Trophoblast cell (in vitro differentiated cells and primary cell): ENCODE data around the gene FKBP15.
A peak's percentile ranks its signal among the peaks of the same experiment; 100 is the strongest.

Source experiments
- DNase-seq, 2 donors: peaks; one replicate each; pipeline ENCODE4 v3.0.0-alpha.2; 2016
- H2AFZ ChIP-seq: 2 replicates; pipeline ENCODE4 v1.6.1; 2013; ENCODE audit warnings: low read length, moderate library complexity, mild to moderate bottlenecking; ENCODE audit not compliant: insufficient read depth, poor library complexity
- H2AK5ac ChIP-seq: 2 replicates; pipeline ENCODE4 v1.6.1; 2013; ENCODE audit warnings: mild to moderate bottlenecking, low read length
- H2BK120ac ChIP-seq: 2 replicates; pipeline ENCODE4 v1.6.1; 2013; ENCODE audit warnings: low read length, mild to moderate bottlenecking, moderate library complexity; ENCODE audit not compliant: insufficient read depth, poor library complexity
- H2BK12ac ChIP-seq: 2 replicates; pipeline ENCODE4 v1.6.1; 2013; ENCODE audit warnings: mild to moderate bottlenecking, low read length, moderate library complexity
- H2BK5ac ChIP-seq: 2 replicates; pipeline ENCODE4 v1.6.1; 2013; ENCODE audit warnings: low read length, low read depth, moderate library complexity, mild to moderate bottlenecking; ENCODE audit not compliant: poor library complexity
- H3K14ac ChIP-seq: 2 replicates; pipeline ENCODE4 v1.6.1; 2013; ENCODE audit warnings: mild to moderate bottlenecking, low read length
- H3K18ac ChIP-seq: 2 replicates; pipeline ENCODE4 v1.6.1; 2013; ENCODE audit warnings: mild to moderate bottlenecking, low read length
- H3K23ac ChIP-seq: 2 replicates; pipeline ENCODE4 v1.6.1; 2013; ENCODE audit warnings: low read length
- H3K27ac ChIP-seq: 2 replicates; pipeline ENCODE4 v1.5.1; 2013; ENCODE audit warnings: low read depth, mild to moderate bottlenecking, inconsistent platforms, low read length, moderate library complexity
- H3K27me3 ChIP-seq: 2 replicates; pipeline ENCODE4 v1.6.1; 2013; ENCODE audit warnings: inconsistent platforms, mild to moderate bottlenecking, low read length, moderate library complexity; ENCODE audit not compliant: insufficient read depth
- H3K36me3 ChIP-seq, 2 experiments: 1 replicate in 1 of 2; 2 replicates in 1 of 2; pipeline ENCODE4 v1.6.1; 2013; ENCODE audit warnings: low read length in 2 of 2, mild to moderate bottlenecking in 2 of 2, moderate library complexity in 1 of 2; ENCODE audit not compliant: insufficient read depth in 2 of 2, control insufficient read depth in 1 of 2
- H3K4ac ChIP-seq: 2 replicates; pipeline ENCODE4 v1.6.1; 2013; ENCODE audit warnings: low read depth, mild to moderate bottlenecking, low read length, moderate library complexity
- H3K4me1 ChIP-seq, 2 experiments: 1 replicate in 1 of 2; 2 replicates in 1 of 2; pipeline ENCODE4 v1.6.1; 2013; ENCODE audit warnings: low read length in 2 of 2, mild to moderate bottlenecking in 2 of 2, moderate library complexity in 1 of 2; ENCODE audit not compliant: insufficient read depth in 2 of 2, control insufficient read depth in 1 of 2
- H3K4me2 ChIP-seq: 2 replicates; pipeline ENCODE4 v1.6.1; 2013; ENCODE audit warnings: inconsistent platforms, mild to moderate bottlenecking, low read length, moderate library complexity
- H3K4me3 ChIP-seq: 2 replicates; pipeline ENCODE4 v1.5.1; 2013; ENCODE audit warnings: mild to moderate bottlenecking, low read depth, low read length, inconsistent platforms
- H3K79me1 ChIP-seq: one replicate; pipeline ENCODE4 v1.6.1; 2013; ENCODE audit warnings: low read length
- H3K79me2 ChIP-seq: 2 replicates; pipeline ENCODE4 v1.6.1; 2013; ENCODE audit warnings: low read length, mild to moderate bottlenecking; ENCODE audit not compliant: control insufficient read depth, insufficient read depth, poor library complexity
- H3K9ac ChIP-seq: 2 replicates; pipeline ENCODE4 v1.6.1; 2013; ENCODE audit warnings: mild to moderate bottlenecking, low read length
- H3K9me3 ChIP-seq: 2 replicates; pipeline ENCODE4 v1.6.1; 2013; ENCODE audit warnings: low read depth, mild to moderate bottlenecking, control low read depth, inconsistent platforms, low read length; ENCODE audit not compliant: insufficient read depth
- H4K12ac ChIP-seq: 2 replicates; pipeline ENCODE4 v1.6.1; 2013; ENCODE audit warnings: low read depth, mild to moderate bottlenecking, low read length, moderate library complexity
- H4K8ac ChIP-seq: 2 replicates; pipeline ENCODE4 v1.6.1; 2013; ENCODE audit warnings: low read depth, mild to moderate bottlenecking, low read length, moderate library complexity
- H4K91ac ChIP-seq: one replicate; pipeline ENCODE4 v1.6.1; 2013; ENCODE audit warnings: low read depth, mild to moderate bottlenecking, low read length, moderate library complexity
- WGBS: extraction: QIAGEN DNeasy Blood & Tissue Kit; methylation state at CpG from one replicate; pipeline ENCODE4 v1.1.7; 2013; ENCODE audit warnings: missing lambda C conversion rate; ENCODE audit not compliant: insufficient read length, insufficient coverage; ENCODE audit errors: extremely low coverage; 5-methylcytosine and 5-hydroxymethylcytosine counted together

FKBP15 gene

GRCh38 chr9:113223963-113224362, 2.9 kb upstream of the FKBP15 start:
- no peak overlapping the region for H2AK5ac ChIP-seq
- H3K23ac ChIP-seq: no peak overlapping the region
- H4K12ac ChIP-seq: no peak overlapping the region
- H4K91ac ChIP-seq: no peak overlapping the region
- no peaks in the 10 kb centered on the region for H3K27me3 ChIP-seq
- H3K4ac ChIP-seq: no peak overlapping the region
- H2BK12ac ChIP-seq: no peak overlapping the region
- no peak overlapping the region for H3K27ac ChIP-seq
- no peak overlapping the region for H3K4me3 ChIP-seq
- H2BK5ac ChIP-seq: no peak overlapping the region
- H3K79me2 ChIP-seq: peaks cover 10% of the 10 kb centered on the region
- no peaks in the 10 kb centered on the region for H3K9me3 ChIP-seq
- H3K18ac ChIP-seq: no peak overlapping the region
- peaks cover 6 to 9% of the 10 kb centered on the region in 2 experiments for H3K4me1 ChIP-seq
- H3K9ac ChIP-seq: no peak overlapping the region
- no peak overlapping the region for H3K4me2 ChIP-seq
- H4K8ac ChIP-seq: no peak overlapping the region
- no CpG with 5 or more reads among the region's 2 CpGs for WGBS
- H2AFZ ChIP-seq: no peak overlapping the region
- H3K14ac ChIP-seq: no peak overlapping the region
- peaks cover 6% of the 10 kb centered on the region for H3K79me1 ChIP-seq
- peaks cover 0 to 7% of the 10 kb centered on the region in 2 experiments for H3K36me3 ChIP-seq
- DNase-seq: peak; percentile 54 to 83
- no peak overlapping the region for H2BK120ac ChIP-seq

GRCh38 chr9:113222482-113222841, 1.4 kb upstream of the FKBP15 start:
- peak overlapping the region; percentile 94 for H3K4me3 ChIP-seq
- peak in 1 of 2 donors; percentile 50 for DNase-seq
- H2BK5ac ChIP-seq: no peak overlapping the region
- H3K4me2 ChIP-seq: peak overlapping the region; percentile 93
- no peak overlapping the region for H2BK120ac ChIP-seq
- H3K36me3 ChIP-seq: peaks cover 0 to 7% of the 10 kb centered on the region in 2 experiments
- no peak overlapping the region for H4K12ac ChIP-seq
- H3K27ac ChIP-seq: no peak overlapping the region
- peak overlapping the region; percentile 27 for H3K18ac ChIP-seq
- peak overlapping the region; percentile 2 for H4K91ac ChIP-seq
- H4K8ac ChIP-seq: no peak overlapping the region
- H2AK5ac ChIP-seq: no peak overlapping the region
- H3K23ac ChIP-seq: no peak overlapping the region
- WGBS: no CpG with 5 or more reads among the region's 5 CpGs
- peaks cover 6 to 9% of the 10 kb centered on the region in 2 experiments for H3K4me1 ChIP-seq
- no peak overlapping the region for H3K14ac ChIP-seq
- H3K79me2 ChIP-seq: peaks cover 10% of the 10 kb centered on the region
- no peaks in the 10 kb centered on the region for H3K9me3 ChIP-seq
- H3K79me1 ChIP-seq: peaks cover 6% of the 10 kb centered on the region
- H3K9ac ChIP-seq: no peak overlapping the region
- H2AFZ ChIP-seq: no peak overlapping the region
- no peaks in the 10 kb centered on the region for H3K27me3 ChIP-seq
- H2BK12ac ChIP-seq: no peak overlapping the region
- peak overlapping the region; percentile 23 for H3K4ac ChIP-seq

GRCh38 chr9:113221800-113222481, 864 bp upstream of the FKBP15 start:
- no peak overlapping the region for H2AK5ac ChIP-seq
- H3K27me3 ChIP-seq: no peaks in the 10 kb centered on the region
- H4K8ac ChIP-seq: peak overlapping the region; percentile 72
- H2BK120ac ChIP-seq: no peak overlapping the region
- H2AFZ ChIP-seq: peak overlapping the region; percentile 38
- peaks cover 0 to 6% of the 10 kb centered on the region in 2 experiments for H3K36me3 ChIP-seq
- peak overlapping the region; percentile 2 for H4K91ac ChIP-seq
- peak in 1 of 2 donors; percentile 36 for DNase-seq
- H3K4me3 ChIP-seq: peak overlapping the region; percentile 94
- H3K27ac ChIP-seq: peak overlapping the region; percentile 7
- H3K4ac ChIP-seq: peak overlapping the region; percentile 13
- peak overlapping the region; percentile 32 for H2BK5ac ChIP-seq
- WGBS: no CpG with 5 or more reads among the region's 20 CpGs
- H4K12ac ChIP-seq: no peak overlapping the region
- no peaks in the 10 kb centered on the region for H3K9me3 ChIP-seq
- H3K79me2 ChIP-seq: peaks cover 10% of the 10 kb centered on the region
- peaks cover 6% of the 10 kb centered on the region for H3K79me1 ChIP-seq
- H3K23ac ChIP-seq: peak overlapping the region; percentile 29
- peaks cover 6 to 9% of the 10 kb centered on the region in 2 experiments for H3K4me1 ChIP-seq
- H2BK12ac ChIP-seq: no peak overlapping the region
- H3K4me2 ChIP-seq: peak overlapping the region; percentile 93
- peak overlapping the region; percentile 7 for H3K18ac ChIP-seq
- peak overlapping the region; percentile 64 for H3K9ac ChIP-seq
- peak overlapping the region; percentile 31 for H3K14ac ChIP-seq

- H3K36me3 ChIP-seq: peaks cover 0 to 4% of the 10 kb centered on the region in 2 experiments
- H3K14ac ChIP-seq: no peak overlapping the region
- H3K79me2 ChIP-seq: peaks cover 10% of the 10 kb centered on the region
- peak overlapping the region; percentile 37 for H3K4ac ChIP-seq
- no CpG with 5 or more reads among the region's 11 CpGs for whole genome bisulfite sequencing
- peaks cover 6% of the 10 kb centered on the region for H3K79me1 ChIP-seq
- H3K18ac ChIP-seq: no peak overlapping the region
- H3K23ac ChIP-seq: no peak overlapping the region
- peak overlapping the region; percentile 76 for H2AFZ ChIP-seq
- H3K27me3 ChIP-seq: no peaks in the 10 kb centered on the region
- no peak overlapping the region for H2BK120ac ChIP-seq
- H3K4me2 ChIP-seq: peak overlapping the region; percentile 65
- H4K12ac ChIP-seq: no peak overlapping the region
- peak overlapping the region; percentile 70 for H4K91ac ChIP-seq
- peak overlapping the region; percentile 54 for H3K27ac ChIP-seq
- H4K8ac ChIP-seq: peak overlapping the region; percentile 84
- no peak for DNase-seq
- no peak overlapping the region for H2BK12ac ChIP-seq
- H3K9me3 ChIP-seq: no peaks in the 10 kb centered on the region
- peak overlapping the region; percentile 100 for H3K9ac ChIP-seq
- H2AK5ac ChIP-seq: no peak overlapping the region
- peak overlapping the region; percentile 100 for H3K4me3 ChIP-seq
- peak overlapping the region; percentile 70 for H2BK5ac ChIP-seq
- peaks cover 6 to 9% of the 10 kb centered on the region in 2 experiments for H3K4me1 ChIP-seq
These were observed 542 bp downstream of the FKBP15 start for GRCh38 chr9:113220467-113221002.
